Measurements from ENCODE around the gene KRTAP11-1. TPM values are rescaled to one million over a fixed set of nuclear protein-coding genes. Genes with fewer than 3 reads are reported as not detected.

Gene KRTAP11-1
- total and polyA plus RNA-seq, 2 experiments from 2014 or later = not detected

DNA sequence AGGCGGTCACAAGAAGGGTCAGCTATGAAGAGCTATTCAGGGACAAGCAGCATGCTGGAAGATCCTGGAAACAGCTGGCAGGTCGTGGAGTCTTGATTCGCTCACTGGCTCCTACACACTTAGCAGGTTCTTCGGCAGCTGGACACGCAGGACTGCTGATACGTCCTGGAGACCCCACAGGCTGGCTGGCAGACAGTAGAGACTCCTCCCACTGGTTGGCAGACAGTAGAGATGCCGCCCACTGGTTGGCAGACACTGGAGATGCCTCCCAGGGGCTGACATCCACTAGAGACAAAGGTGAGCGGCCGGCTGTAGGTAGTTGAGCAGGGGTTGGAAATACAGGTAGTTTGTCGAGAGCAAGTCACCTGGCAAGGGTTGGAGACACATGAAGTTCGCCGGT is 466 bp downstream of the KRTAP11-1 start:
- no peaks in the 10 kb centered on the region for H4K20me1 ChIP-seq (replicated peaks; ENCODE audit: insufficient read depth)
- TF ChIP-seq, protein P1, sequence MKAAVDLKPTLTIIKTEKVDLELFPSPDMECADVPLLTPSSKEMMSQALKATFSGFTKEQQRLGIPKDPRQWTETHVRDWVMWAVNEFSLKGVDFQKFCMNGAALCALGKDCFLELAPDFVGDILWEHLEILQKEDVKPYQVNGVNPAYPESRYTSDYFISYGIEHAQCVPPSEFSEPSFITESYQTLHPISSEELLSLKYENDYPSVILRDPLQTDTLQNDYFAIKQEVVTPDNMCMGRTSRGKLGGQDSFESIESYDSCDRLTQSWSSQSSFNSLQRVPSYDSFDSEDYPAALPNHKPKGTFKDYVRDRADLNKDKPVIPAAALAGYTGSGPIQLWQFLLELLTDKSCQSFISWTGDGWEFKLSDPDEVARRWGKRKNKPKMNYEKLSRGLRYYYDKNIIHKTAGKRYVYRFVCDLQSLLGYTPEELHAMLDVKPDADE (IDR thresholded peaks at IDR 0.05) = no peak
- TF ChIP-seq, protein P2, sequence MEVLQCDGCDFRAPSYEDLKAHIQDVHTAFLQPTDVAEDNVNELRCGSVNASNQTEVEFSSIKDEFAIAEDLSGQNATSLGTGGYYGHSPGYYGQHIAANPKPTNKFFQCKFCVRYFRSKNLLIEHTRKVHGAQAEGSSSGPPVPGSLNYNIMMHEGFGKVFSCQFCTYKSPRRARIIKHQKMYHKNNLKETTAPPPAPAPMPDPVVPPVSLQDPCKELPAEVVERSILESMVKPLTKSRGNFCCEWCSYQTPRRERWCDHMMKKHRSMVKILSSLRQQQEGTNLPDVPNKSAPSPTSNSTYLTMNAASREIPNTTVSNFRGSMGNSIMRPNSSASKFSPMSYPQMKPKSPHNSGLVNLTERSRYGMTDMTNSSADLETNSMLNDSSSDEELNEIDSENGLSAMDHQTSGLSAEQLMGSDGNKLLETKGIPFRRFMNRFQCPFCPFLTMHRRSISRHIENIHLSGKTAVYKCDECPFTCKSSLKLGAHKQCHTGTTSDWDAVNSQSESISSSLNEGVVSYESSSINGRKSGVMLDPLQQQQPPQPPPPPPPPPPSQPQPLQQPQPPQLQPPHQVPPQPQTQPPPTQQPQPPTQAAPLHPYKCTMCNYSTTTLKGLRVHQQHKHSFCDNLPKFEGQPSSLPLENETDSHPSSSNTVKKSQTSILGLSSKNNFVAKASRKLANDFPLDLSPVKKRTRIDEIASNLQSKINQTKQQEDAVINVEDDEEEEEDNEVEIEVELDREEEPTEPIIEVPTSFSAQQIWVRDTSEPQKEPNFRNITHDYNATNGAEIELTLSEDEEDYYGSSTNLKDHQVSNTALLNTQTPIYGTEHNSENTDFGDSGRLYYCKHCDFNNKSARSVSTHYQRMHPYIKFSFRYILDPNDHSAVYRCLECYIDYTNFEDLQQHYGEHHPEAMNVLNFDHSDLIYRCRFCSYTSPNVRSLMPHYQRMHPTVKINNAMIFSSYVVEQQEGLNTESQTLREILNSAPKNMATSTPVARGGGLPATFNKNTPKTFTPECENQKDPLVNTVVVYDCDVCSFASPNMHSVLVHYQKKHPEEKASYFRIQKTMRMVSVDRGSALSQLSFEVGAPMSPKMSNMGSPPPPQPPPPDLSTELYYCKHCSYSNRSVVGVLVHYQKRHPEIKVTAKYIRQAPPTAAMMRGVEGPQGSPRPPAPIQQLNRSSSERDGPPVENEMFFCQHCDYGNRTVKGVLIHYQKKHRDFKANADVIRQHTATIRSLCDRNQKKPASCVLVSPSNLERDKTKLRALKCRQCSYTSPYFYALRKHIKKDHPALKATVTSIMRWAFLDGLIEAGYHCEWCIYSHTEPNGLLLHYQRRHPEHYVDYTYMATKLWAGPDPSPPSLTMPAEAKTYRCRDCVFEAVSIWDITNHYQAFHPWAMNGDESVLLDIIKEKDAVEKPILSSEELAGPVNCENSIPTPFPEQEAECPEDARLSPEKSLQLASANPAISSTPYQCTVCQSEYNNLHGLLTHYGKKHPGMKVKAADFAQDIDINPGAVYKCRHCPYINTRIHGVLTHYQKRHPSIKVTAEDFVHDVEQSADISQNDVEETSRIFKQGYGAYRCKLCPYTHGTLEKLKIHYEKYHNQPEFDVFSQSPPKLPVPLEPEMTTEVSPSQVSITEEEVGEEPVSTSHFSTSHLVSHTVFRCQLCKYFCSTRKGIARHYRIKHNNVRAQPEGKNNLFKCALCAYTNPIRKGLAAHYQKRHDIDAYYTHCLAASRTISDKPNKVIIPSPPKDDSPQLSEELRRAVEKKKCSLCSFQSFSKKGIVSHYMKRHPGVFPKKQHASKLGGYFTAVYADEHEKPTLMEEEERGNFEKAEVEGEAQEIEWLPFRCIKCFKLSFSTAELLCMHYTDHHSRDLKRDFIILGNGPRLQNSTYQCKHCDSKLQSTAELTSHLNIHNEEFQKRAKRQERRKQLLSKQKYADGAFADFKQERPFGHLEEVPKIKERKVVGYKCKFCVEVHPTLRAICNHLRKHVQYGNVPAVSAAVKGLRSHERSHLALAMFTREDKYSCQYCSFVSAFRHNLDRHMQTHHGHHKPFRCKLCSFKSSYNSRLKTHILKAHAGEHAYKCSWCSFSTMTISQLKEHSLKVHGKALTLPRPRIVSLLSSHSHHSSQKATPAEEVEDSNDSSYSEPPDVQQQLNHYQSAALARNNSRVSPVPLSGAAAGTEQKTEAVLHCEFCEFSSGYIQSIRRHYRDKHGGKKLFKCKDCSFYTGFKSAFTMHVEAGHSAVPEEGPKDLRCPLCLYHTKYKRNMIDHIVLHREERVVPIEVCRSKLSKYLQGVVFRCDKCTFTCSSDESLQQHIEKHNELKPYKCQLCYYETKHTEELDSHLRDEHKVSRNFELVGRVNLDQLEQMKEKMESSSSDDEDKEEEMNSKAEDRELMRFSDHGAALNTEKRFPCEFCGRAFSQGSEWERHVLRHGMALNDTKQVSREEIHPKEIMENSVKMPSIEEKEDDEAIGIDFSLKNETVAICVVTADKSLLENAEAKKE (CRISPR knock-in tag; IDR thresholded peaks at IDR 0.05) = no peak
- no peak for TF ChIP-seq NANOG (IDR thresholded peaks at IDR 0.05; ENCODE audit: borderline replicate concordance)
- TF ChIP-seq EZH2phosphoT487 (IDR thresholded peaks at IDR 0.05; ENCODE audit: unreplicated experiment) = no peak
- TF ChIP-seq ZNF114 (CRISPR knock-in tag; IDR thresholded peaks at IDR 0.05) = no peak
- no peak for TF ChIP-seq CREB1 (CRISPR knock-in tag; IDR thresholded peaks at IDR 0.05; ENCODE audit: low read depth)
- TF ChIP-seq POLR2AphosphoS5 (IDR thresholded peaks at IDR 0.05; ENCODE audit: low read depth) = no peak
- TF ChIP-seq, protein P3, sequence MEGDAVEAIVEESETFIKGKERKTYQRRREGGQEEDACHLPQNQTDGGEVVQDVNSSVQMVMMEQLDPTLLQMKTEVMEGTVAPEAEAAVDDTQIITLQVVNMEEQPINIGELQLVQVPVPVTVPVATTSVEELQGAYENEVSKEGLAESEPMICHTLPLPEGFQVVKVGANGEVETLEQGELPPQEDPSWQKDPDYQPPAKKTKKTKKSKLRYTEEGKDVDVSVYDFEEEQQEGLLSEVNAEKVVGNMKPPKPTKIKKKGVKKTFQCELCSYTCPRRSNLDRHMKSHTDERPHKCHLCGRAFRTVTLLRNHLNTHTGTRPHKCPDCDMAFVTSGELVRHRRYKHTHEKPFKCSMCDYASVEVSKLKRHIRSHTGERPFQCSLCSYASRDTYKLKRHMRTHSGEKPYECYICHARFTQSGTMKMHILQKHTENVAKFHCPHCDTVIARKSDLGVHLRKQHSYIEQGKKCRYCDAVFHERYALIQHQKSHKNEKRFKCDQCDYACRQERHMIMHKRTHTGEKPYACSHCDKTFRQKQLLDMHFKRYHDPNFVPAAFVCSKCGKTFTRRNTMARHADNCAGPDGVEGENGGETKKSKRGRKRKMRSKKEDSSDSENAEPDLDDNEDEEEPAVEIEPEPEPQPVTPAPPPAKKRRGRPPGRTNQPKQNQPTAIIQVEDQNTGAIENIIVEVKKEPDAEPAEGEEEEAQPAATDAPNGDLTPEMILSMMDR (conservative IDR thresholded peaks at IDR 0.05; ENCODE audit: low read depth in 2 of 2) = no peak
- H3K27me3 ChIP-seq (ENCODE audit: insufficient read depth) = no peaks in the 10 kb centered on the region
- no peaks in the 10 kb centered on the region for H3K4me1 ChIP-seq (ENCODE audit: insufficient read depth)
- H3K4me3 ChIP-seq = no peak overlapping the region
- no peaks in the 10 kb centered on the region for H3K9me3 Mint-ChIP-seq
- H3K36me3 Mint-ChIP-seq (ENCODE audit: low read depth) = no peaks in the 10 kb centered on the region
- no peaks in the 10 kb centered on the region for H3K4me1 Mint-ChIP-seq
- no peaks in the 10 kb centered on the region for H3K9me2 ChIP-seq (ENCODE audit: insufficient read depth)
- ATAC-seq (no peak), DNase-seq (ENCODE audit: low spot score) (no peak)
- H2AFZ ChIP-seq = no peak overlapping the region
- no peaks in the 10 kb centered on the region for H3F3A ChIP-seq (replicated peaks; ENCODE audit: low read depth)
- no peak overlapping the region for H3K4me2 ChIP-seq
- no peak overlapping the region for H3K27ac ChIP-seq (ENCODE audit: low read depth)
- no peaks in the 10 kb centered on the region for H3K36me3 ChIP-seq (ENCODE audit: insufficient read depth)
- no peak overlapping the region for H3K27ac Mint-ChIP-seq
- H3K27me3 Mint-ChIP-seq (ENCODE audit: insufficient read depth, low read depth, poor library complexity) = no peaks in the 10 kb centered on the region
- no peaks in the 10 kb centered on the region for H3K79me2 ChIP-seq (replicated peaks; ENCODE audit: insufficient read depth)
- H3K4me3 Mint-ChIP-seq = no peak overlapping the region
